IMR-90 (cell line): Measurements from ENCODE around the gene MPZL2. TPM values are rescaled to one million over a fixed set of nuclear protein-coding genes. Genes with fewer than 3 reads are reported as not detected.

Source experiments
- ATAC-seq: fragments of 200-7000 bp; cut with Tn5 transposase; 2 replicates; pipeline ENCODE4 v1.9.1; 2020; ENCODE audit warnings: low read depth, mild to moderate bottlenecking, moderate library complexity
- BruUV-seq: library from RNA; stranded (reverse); fragments of 400-500 nt; replicated peaks from 2 replicates; lab custom pipeline; 2021; lab: Mats Ljungman, UMichigan
- CTCF ChIA-PET: fragments of 300-600 bp; formaldehyde crosslinking; extraction: SDS; loops from one replicate; lab custom pipeline; 2021; ENCODE audit warnings: antibody characterized with exemption; lab: Yijun Ruan, JAX
- POLR2A ChIA-PET: fragments of 300-600 bp; sonication (Branson Sonifier 250); formaldehyde crosslinking; loops from one replicate; lab custom pipeline; 2022; ENCODE audit warnings: antibody characterized with exemption; ENCODE audit not compliant: unreplicated experiment; lab: Charles Lee
- DNase-seq: peaks from one replicate; pipeline ENCODE4 v3.0.0; 2013
- H2AFZ ChIP-seq: replicated peaks from 2 replicates; pipeline ENCODE3; 2013; ENCODE audit warnings: low read length, mild to moderate bottlenecking; ENCODE audit not compliant: poor library complexity
- H2AK5ac ChIP-seq: 2 replicates; pipeline ENCODE4 v1.6.1; 2013; ENCODE audit warnings: low read depth, low read length, inconsistent platforms
- H2AK9ac ChIP-seq: replicated peaks from 2 replicates; pipeline ENCODE3; 2013; ENCODE audit warnings: mild to moderate bottlenecking, low read depth, low read length, moderate library complexity; ENCODE audit not compliant: poor library complexity
- H2BK120ac ChIP-seq: 2 replicates; pipeline ENCODE4 v1.6.1; 2013; ENCODE audit warnings: low read depth, low read length, inconsistent platforms
- H2BK15ac ChIP-seq: 3 replicates; pipeline ENCODE4 v1.6.1; 2013; ENCODE audit warnings: low read depth, low read length, inconsistent platforms
- H2BK20ac ChIP-seq: 2 replicates; pipeline ENCODE4 v1.6.1; 2013; ENCODE audit warnings: low read depth, mild to moderate bottlenecking, inconsistent platforms, low read length, moderate library complexity
- H2BK5ac ChIP-seq: 2 replicates; pipeline ENCODE4 v1.6.1; 2013; ENCODE audit warnings: mild to moderate bottlenecking, low read depth, low read length, inconsistent platforms; ENCODE audit not compliant: poor library complexity, severe bottlenecking
- H3K14ac ChIP-seq: replicated peaks from 2 replicates; pipeline ENCODE4 v1.6.1; 2013; ENCODE audit warnings: low read depth, low read length, inconsistent platforms
- H3K18ac ChIP-seq: 2 replicates; pipeline ENCODE4 v1.6.1; 2013; ENCODE audit warnings: low read depth, low read length, control low read depth
- H3K23ac ChIP-seq: 2 replicates; pipeline ENCODE4 v1.6.1; 2013; ENCODE audit warnings: low read depth, low read length, inconsistent platforms
- H3K27ac ChIP-seq: 2 replicates; pipeline ENCODE4 v1.5.1; 2013; ENCODE audit warnings: mild to moderate bottlenecking, control low read depth, low read length; ENCODE audit not compliant: insufficient read depth
- H3K27me3 ChIP-seq: 2 replicates; pipeline ENCODE4 v1.6.1; 2013; ENCODE audit warnings: low read length; ENCODE audit not compliant: control insufficient read depth, insufficient read depth
- H3K36me3 ChIP-seq: 2 replicates; pipeline ENCODE4 v1.6.1; 2013; ENCODE audit warnings: low read length, mixed read lengths; ENCODE audit not compliant: control insufficient read depth, insufficient read depth
- H3K4ac ChIP-seq: 2 replicates; pipeline ENCODE4 v1.6.1; 2013; ENCODE audit warnings: low read depth, low read length, inconsistent platforms
- H3K4me1 ChIP-seq: 2 replicates; pipeline ENCODE4 v1.6.1; 2013; ENCODE audit warnings: low read length, mixed read lengths; ENCODE audit not compliant: control insufficient read depth, insufficient read depth
- H3K4me2 ChIP-seq: 2 replicates; pipeline ENCODE4 v1.6.1; 2013; ENCODE audit warnings: low read depth, mild to moderate bottlenecking, control low read depth, low read length, moderate library complexity
- H3K4me3 ChIP-seq: 2 replicates; pipeline ENCODE4 v1.5.1; 2013; ENCODE audit warnings: low read depth, mild to moderate bottlenecking, control low read depth, low read length, moderate library complexity; ENCODE audit not compliant: insufficient read depth
- H3K56ac ChIP-seq: 2 replicates; pipeline ENCODE4 v1.6.1; 2013; ENCODE audit warnings: low read length, inconsistent platforms; ENCODE audit not compliant: insufficient read depth; ENCODE audit errors: extremely low read depth
- H3K79me1 ChIP-seq, 2 experiments: 2 replicates each; pipeline ENCODE4 v1.6.1; 2013; ENCODE audit warnings: low read length in 2 of 2, inconsistent platforms in 1 of 2, low read depth in 1 of 2
- H3K9ac ChIP-seq: 2 replicates; pipeline ENCODE4 v1.6.1; 2013; ENCODE audit warnings: low read depth, low read length, control low read depth
- H3K9me1 ChIP-seq: 2 replicates; pipeline ENCODE4 v1.6.1; 2013; ENCODE audit warnings: low read length, inconsistent platforms; ENCODE audit not compliant: insufficient read depth
- H3K9me3 ChIP-seq: 2 replicates; pipeline ENCODE4 v1.6.1; 2013; ENCODE audit warnings: low read length; ENCODE audit not compliant: control insufficient read depth, insufficient read depth
- H4K20me1 ChIP-seq: 2 replicates; pipeline ENCODE4 v1.6.1; 2013; ENCODE audit warnings: low read length, inconsistent platforms; ENCODE audit not compliant: insufficient read depth
- H4K5ac ChIP-seq: 2 replicates; pipeline ENCODE4 v1.6.1; 2013; ENCODE audit warnings: mild to moderate bottlenecking, low read depth, low read length, control low read depth
- H4K8ac ChIP-seq, 2 experiments: 2 replicates each; pipeline ENCODE4 v1.6.1; 2013; ENCODE audit warnings: low read depth in 2 of 2, low read length in 2 of 2, control low read depth in 1 of 2, inconsistent platforms in 1 of 2
- H4K91ac ChIP-seq: 2 replicates; pipeline ENCODE4 v1.6.1; 2013; ENCODE audit warnings: low read depth, low read length, inconsistent platforms; ENCODE audit not compliant: insufficient read depth
- BHLHE40 ChIP-seq: fragments of 150-350 bp; IDR thresholded peaks from 2 replicates; pipeline ENCODE4 v1.6.1; 2016; ENCODE audit warnings: mild to moderate bottlenecking, low read depth, low read length
- MAFK ChIP-seq: IDR thresholded peaks from 2 replicates; pipeline ENCODE4 v1.6.1; 2012; ENCODE audit warnings: low read depth, low read length, improper control_type of control experiment
- MAZ ChIP-seq: IDR thresholded peaks from 2 replicates; pipeline ENCODE4 v1.6.1; 2012; ENCODE audit warnings: low read depth, mild to moderate bottlenecking, low read length, improper control_type of control experiment, moderate library complexity, borderline replicate concordance
- MXI1 ChIP-seq: IDR thresholded peaks from 2 replicates; pipeline ENCODE4 v1.6.1; 2012; ENCODE audit warnings: low read depth, mild to moderate bottlenecking, low read length, moderate library complexity, borderline replicate concordance
- POLR2A ChIP-seq: IDR thresholded peaks from 2 replicates; pipeline ENCODE4 v1.6.1; 2012; ENCODE audit warnings: mild to moderate bottlenecking, low read depth, low read length
- RAD21 ChIP-seq: IDR thresholded peaks from 2 replicates; pipeline ENCODE4 v1.6.1; 2012; ENCODE audit warnings: low read length, improper control_type of control experiment
- RCOR1 ChIP-seq: IDR thresholded peaks from 2 replicates; pipeline ENCODE4 v1.6.1; 2012; ENCODE audit warnings: mild to moderate bottlenecking, low read length, improper control_type of control experiment; ENCODE audit not compliant: insufficient replicate concordance
- RFX5 ChIP-seq: IDR thresholded peaks from 2 replicates; pipeline ENCODE4 v1.8.0; 2012; ENCODE audit warnings: low read depth, mild to moderate bottlenecking, low read length, moderate library complexity
- SMC3 ChIP-seq: fragments of 150-350 bp; IDR thresholded peaks from 2 replicates; pipeline ENCODE4 v1.6.1; 2016; ENCODE audit warnings: low read depth, mild to moderate bottlenecking, antibody characterized with exemption, low read length, moderate library complexity
- USF2 ChIP-seq: fragments of 150-350 bp; IDR thresholded peaks from 2 replicates; pipeline ENCODE4 v1.6.1; 2017; ENCODE audit warnings: mild to moderate bottlenecking, antibody characterized with exemption, low read length, low read depth
- WGBS, 2 experiments: methylation state at CpG; one replicate each; pipeline versions ENCODE4 v1.1.5 to v1.1.7; 2013; ENCODE audit warnings: missing lambda C conversion rate in 2 of 2; ENCODE audit not compliant: insufficient read length in 1 of 2; ENCODE audit errors: extremely low coverage in 2 of 2; 5-methylcytosine and 5-hydroxymethylcytosine counted together
- dilution Hi-C: fragments of 300-500 bp; cut with HindIII; formaldehyde crosslinking; loops from one replicate; pipeline ENCODE4 v1.14.3; 2018; ENCODE audit warnings: low sequenced_read_pairs; ENCODE audit not compliant: unreplicated experiment
- in situ Hi-C: fragments of 300-500 bp; cut with MboI; formaldehyde crosslinking; loops from 3 replicates; pipeline ENCODE4 v1.14.3; 2019; ENCODE audit warnings: low sequenced_read_pairs, inconsistent platforms, mixed read lengths
- intact Hi-C: fragments of 100-400 bp; cut with micrococcal nuclease; formaldehyde crosslinking; loops from 2 replicates; pipeline ENCODE4 v1.10.0; 2022
- polyA plus RNA-seq, 3 experiments: library from polyadenylated mRNA; depleted of rRNA; stranded (reverse); fragments of >200 nt; gene quantifications; 2 replicates each; pipeline ENCODE4 v1.2.3, GENCODE V29; 2012; ENCODE audit warnings: low replicate concordance in 1 of 3
- total RNA-seq: library from RNA; depleted of rRNA; stranded (reverse); fragments of >200 nt; gene quantifications from 2 replicates; pipeline ENCODE4 v1.2.3, GENCODE V29; 2012
- TF ChIP-seq, protein P1 (sequence below): conservative IDR thresholded peaks from 2 replicates; pipeline ENCODE4 v1.5.1; 2012; ENCODE audit warnings: mild to moderate bottlenecking, low read depth, low read length, improper control_type of control experiment

The MPZL2 gene
- total and polyA plus RNA-seq, 2 of the 4 experiments (the other 2 are of a cell fraction), result not detected

GRCh38 chr11:118276422-118276821 is 12.3 kb upstream of the MPZL2 start:
- Histone ChIP-seq H3K27ac (no peak overlapping the region), H3K36me3 (no peaks in the 10 kb centered on the region), H3K9me1 (no peaks in the 10 kb centered on the region), H2AK9ac (no peak overlapping the region), H2BK15ac (no peak overlapping the region), H2AFZ (no peak overlapping the region), H4K5ac (no peak overlapping the region), H3K23ac (no peak overlapping the region), H3K9ac (no peak overlapping the region), H3K4me2 (no peak overlapping the region), H3K4me3 (no peak overlapping the region), H3K27me3 (no peaks in the 10 kb centered on the region), H2AK5ac (no peak overlapping the region), H3K4me1 (no peaks in the 10 kb centered on the region), H2BK120ac (no peak overlapping the region), H4K8ac (no peak overlapping the region), H3K14ac (no peak overlapping the region), H4K20me1 (no peaks in the 10 kb centered on the region), H3K56ac (no peak overlapping the region), H3K18ac (no peak overlapping the region), H3K9me3 (no peaks in the 10 kb centered on the region), H2BK5ac (no peak overlapping the region), H2BK20ac (no peak overlapping the region), H4K91ac (no peak overlapping the region), H3K4ac (no peak overlapping the region), H3K79me1 (no peaks in the 10 kb centered on the region)
- in situ Hi-C loops (no loop called here), intact Hi-C loops (no loop called here), dilution Hi-C loops (no loop called here)
- ATAC-seq (no peak), DNase-seq (no peak)
- TF ChIP-seq USF2 (no peak), RFX5 (no peak), MXI1 (no peak), RCOR1 (no peak), MAFK (no peak), POLR2A (no peak), SMC3 (no peak), MAZ (no peak), RAD21 (no peak), BHLHE40 (no peak)
- TF ChIP-seq, protein P1, sequence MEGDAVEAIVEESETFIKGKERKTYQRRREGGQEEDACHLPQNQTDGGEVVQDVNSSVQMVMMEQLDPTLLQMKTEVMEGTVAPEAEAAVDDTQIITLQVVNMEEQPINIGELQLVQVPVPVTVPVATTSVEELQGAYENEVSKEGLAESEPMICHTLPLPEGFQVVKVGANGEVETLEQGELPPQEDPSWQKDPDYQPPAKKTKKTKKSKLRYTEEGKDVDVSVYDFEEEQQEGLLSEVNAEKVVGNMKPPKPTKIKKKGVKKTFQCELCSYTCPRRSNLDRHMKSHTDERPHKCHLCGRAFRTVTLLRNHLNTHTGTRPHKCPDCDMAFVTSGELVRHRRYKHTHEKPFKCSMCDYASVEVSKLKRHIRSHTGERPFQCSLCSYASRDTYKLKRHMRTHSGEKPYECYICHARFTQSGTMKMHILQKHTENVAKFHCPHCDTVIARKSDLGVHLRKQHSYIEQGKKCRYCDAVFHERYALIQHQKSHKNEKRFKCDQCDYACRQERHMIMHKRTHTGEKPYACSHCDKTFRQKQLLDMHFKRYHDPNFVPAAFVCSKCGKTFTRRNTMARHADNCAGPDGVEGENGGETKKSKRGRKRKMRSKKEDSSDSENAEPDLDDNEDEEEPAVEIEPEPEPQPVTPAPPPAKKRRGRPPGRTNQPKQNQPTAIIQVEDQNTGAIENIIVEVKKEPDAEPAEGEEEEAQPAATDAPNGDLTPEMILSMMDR, result no peak
- CTCF ChIA-PET, result no interaction called here
- no TSS peak for BruUV-seq
- WGBS, 2 experiments, result no CpG with 5 or more reads among the region's 1 CpG
- POLR2A ChIA-PET, result no interaction called here
